SU-DHL-6 (cell line): ENCODE measurements around the gene GRIK2.

ENCODE experiments used
- H2AFZ ChIP-seq: fragments of 200-600 bp; sonication (generic); 2 replicates; pipeline ENCODE4 v1.6.1; 2014; ENCODE audit warnings: low read depth, mild to moderate bottlenecking, moderate library complexity, mixed read lengths, antibody characterized with exemption, low read length; ENCODE audit not compliant: severe bottlenecking
- H3F3A ChIP-seq: fragments of 200-600 bp; shearing (Covaris generic); 2 replicates; pipeline ENCODE4 v1.6.0; 2016; ENCODE audit warnings: antibody characterized with exemption, mild to moderate bottlenecking; ENCODE audit not compliant: insufficient read depth
- H3K27ac ChIP-seq: fragments of 200-600 bp; sonication (generic); 2 replicates; pipeline ENCODE4 v1.5.1; 2016; ENCODE audit warnings: low read depth, mild to moderate bottlenecking, low read length, moderate library complexity, mixed read lengths
- H3K27me3 ChIP-seq: fragments of 200-600 bp; sonication (generic), shearing (Covaris generic); 2 replicates; pipeline ENCODE4 v1.6.0; 2014; ENCODE audit warnings: mild to moderate bottlenecking, low read length
- H3K36me3 ChIP-seq: fragments of 200-600 bp; sonication (generic); 2 replicates; pipeline ENCODE4 v1.6.1; 2014; ENCODE audit warnings: mild to moderate bottlenecking, low read length, mixed read lengths
- H3K4me2 ChIP-seq: fragments of 300-600, 200-600 bp; shearing (Covaris generic), sonication (generic); 2 replicates; pipeline ENCODE4 v1.6.0; 2014; ENCODE audit warnings: low read length, low read depth, mild to moderate bottlenecking; ENCODE audit not compliant: poor library complexity, severe bottlenecking
- H3K4me3 ChIP-seq: fragments of 200-600 bp; sonication (generic); 2 replicates; pipeline ENCODE4 v1.5.1; 2014; ENCODE audit warnings: antibody characterized with exemption, low read length, mild to moderate bottlenecking, mixed read lengths; ENCODE audit not compliant: insufficient read depth, poor library complexity, severe bottlenecking
- H3K79me2 ChIP-seq: fragments of 200-600 bp; sonication (generic); 2 replicates; pipeline ENCODE4 v1.6.1; 2014; ENCODE audit warnings: mild to moderate bottlenecking, low read length, moderate library complexity; ENCODE audit not compliant: insufficient read depth
- H3K9ac ChIP-seq: fragments of 200-600 bp; sonication (generic); 2 replicates; pipeline ENCODE4 v1.7.0; 2014; ENCODE audit warnings: mild to moderate bottlenecking, low read length
- H3K9me2 ChIP-seq: fragments of 200-600 bp; sonication (generic); replicated peaks from 2 replicates; pipeline ENCODE4 v1.6.1; 2014; ENCODE audit warnings: low read length; ENCODE audit not compliant: insufficient read depth
- H3K9me3 ChIP-seq: fragments of 200-600 bp; sonication (generic); 2 replicates; pipeline ENCODE4 v1.6.1; 2014; ENCODE audit warnings: low read length, mixed read lengths; ENCODE audit not compliant: insufficient read depth
- H4K20me1 ChIP-seq: fragments of 200-600 bp; sonication (generic); 2 replicates; pipeline ENCODE4 v1.6.1; 2014; ENCODE audit warnings: low read depth, mild to moderate bottlenecking, antibody characterized with exemption, low read length, moderate library complexity, mixed read lengths
- EZH2phosphoT487 ChIP-seq: fragments of 200-600 bp; sonication (generic), shearing (Covaris generic); conservative IDR thresholded peaks from 2 replicates; pipeline ENCODE4 v1.6.1; 2018; ENCODE audit warnings: mild to moderate bottlenecking, antibody characterized with exemption, low read length, moderate library complexity, mixed read lengths
- TF ChIP-seq, protein P1 (sequence below): fragments of 200-600 bp; sonication (generic); IDR thresholded peaks from one replicate; pipeline ENCODE4 v1.5.1; 2017; ENCODE audit warnings: antibody characterized with exemption, mild to moderate bottlenecking, low read length, moderate library complexity; ENCODE audit not compliant: insufficient read depth, poor library complexity, severe bottlenecking

GRIK2 gene

DNA sequence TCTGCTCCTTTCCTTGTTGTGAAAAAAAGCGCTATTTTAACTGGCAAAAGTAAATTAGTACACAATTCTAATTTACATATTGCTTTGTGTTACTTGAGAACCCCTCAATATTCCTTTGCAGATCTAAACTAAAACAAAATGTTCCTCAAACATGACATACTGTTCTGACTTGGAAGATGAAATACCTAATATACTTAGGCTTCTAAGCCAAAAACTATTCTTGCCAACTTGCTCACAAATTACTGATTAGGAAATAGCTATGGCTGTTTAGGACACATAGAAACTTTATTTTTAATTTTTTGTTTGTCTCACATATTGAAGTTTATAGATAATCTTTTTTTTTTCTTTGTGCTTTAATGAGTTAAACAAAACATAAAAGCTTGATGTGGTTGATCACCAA lies 542.2 kb downstream of the GRIK2 start:
- no peak for TF ChIP-seq EZH2phosphoT487
- TF ChIP-seq, protein P1, sequence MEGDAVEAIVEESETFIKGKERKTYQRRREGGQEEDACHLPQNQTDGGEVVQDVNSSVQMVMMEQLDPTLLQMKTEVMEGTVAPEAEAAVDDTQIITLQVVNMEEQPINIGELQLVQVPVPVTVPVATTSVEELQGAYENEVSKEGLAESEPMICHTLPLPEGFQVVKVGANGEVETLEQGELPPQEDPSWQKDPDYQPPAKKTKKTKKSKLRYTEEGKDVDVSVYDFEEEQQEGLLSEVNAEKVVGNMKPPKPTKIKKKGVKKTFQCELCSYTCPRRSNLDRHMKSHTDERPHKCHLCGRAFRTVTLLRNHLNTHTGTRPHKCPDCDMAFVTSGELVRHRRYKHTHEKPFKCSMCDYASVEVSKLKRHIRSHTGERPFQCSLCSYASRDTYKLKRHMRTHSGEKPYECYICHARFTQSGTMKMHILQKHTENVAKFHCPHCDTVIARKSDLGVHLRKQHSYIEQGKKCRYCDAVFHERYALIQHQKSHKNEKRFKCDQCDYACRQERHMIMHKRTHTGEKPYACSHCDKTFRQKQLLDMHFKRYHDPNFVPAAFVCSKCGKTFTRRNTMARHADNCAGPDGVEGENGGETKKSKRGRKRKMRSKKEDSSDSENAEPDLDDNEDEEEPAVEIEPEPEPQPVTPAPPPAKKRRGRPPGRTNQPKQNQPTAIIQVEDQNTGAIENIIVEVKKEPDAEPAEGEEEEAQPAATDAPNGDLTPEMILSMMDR, result no peak
- Histone ChIP-seq H3K36me3 (no peaks in the 10 kb centered on the region), H4K20me1 (no peaks in the 10 kb centered on the region), H3K27me3 (no peaks in the 10 kb centered on the region), H3K9me2 (no peaks in the 10 kb centered on the region), H3K9ac (no peak overlapping the region), H3K4me3 (no peak overlapping the region), H3K27ac (no peak overlapping the region), H3F3A (no peaks in the 10 kb centered on the region), H3K79me2 (no peaks in the 10 kb centered on the region), H3K9me3 (no peaks in the 10 kb centered on the region), H3K4me2 (no peak overlapping the region), H2AFZ (no peak overlapping the region)

DNA sequence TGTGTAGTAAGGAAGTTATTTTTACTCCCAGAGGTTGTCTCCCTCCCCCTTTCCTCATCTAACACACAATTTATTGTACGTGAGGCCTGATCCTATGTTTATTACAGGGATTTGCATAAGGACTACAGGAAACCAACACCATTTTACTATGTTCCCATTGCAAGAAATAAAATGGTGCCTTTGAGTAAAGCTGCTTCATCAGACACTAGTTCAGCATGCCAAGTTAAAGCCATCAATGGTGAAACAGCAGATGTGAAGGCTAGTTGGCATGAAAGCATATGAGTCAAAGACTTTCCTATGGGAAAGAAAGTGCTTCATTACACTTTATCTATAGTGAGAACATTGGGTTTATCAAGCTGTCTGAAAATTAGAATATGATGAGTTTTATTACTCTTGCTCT lies 543.0 kb downstream of the GRIK2 start:
- Histone ChIP-seq H3F3A (no peaks in the 10 kb centered on the region), H3K27ac (no peak overlapping the region), H2AFZ (no peak overlapping the region), H3K4me2 (no peak overlapping the region), H3K36me3 (no peaks in the 10 kb centered on the region), H3K9me3 (no peaks in the 10 kb centered on the region), H3K27me3 (no peaks in the 10 kb centered on the region), H3K79me2 (no peaks in the 10 kb centered on the region), H3K4me3 (no peak overlapping the region), H3K9ac (no peak overlapping the region), H3K9me2 (no peaks in the 10 kb centered on the region), H4K20me1 (no peaks in the 10 kb centered on the region)
- no peak for TF ChIP-seq EZH2phosphoT487
- TF ChIP-seq, protein P1, result no peak

DNA sequence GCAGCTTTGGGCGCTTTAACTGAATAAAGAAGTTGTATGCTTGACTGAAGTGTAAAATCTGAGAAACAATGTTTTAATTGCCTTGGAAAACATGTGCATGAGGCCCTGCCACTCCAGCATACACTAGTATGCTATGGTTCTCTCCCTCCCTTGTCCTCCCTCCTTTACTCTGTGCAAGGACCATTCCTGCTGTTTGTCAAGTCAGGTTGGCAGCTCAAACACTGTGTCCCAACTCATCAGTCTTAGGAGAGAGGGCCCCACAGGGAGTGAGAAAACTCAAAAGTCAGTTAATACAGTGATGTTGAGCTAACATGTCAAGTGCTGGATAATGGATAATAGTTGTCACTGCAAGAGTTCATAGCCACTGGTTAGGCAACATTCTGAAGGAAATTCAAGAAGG lies 543.6 kb downstream of the GRIK2 start:
- Histone ChIP-seq H3K9me3 (no peaks in the 10 kb centered on the region), H3F3A (no peaks in the 10 kb centered on the region), H2AFZ (no peak overlapping the region), H3K9me2 (no peaks in the 10 kb centered on the region), H3K27me3 (no peaks in the 10 kb centered on the region), H3K9ac (no peak overlapping the region), H3K36me3 (no peaks in the 10 kb centered on the region), H3K79me2 (no peaks in the 10 kb centered on the region), H4K20me1 (no peaks in the 10 kb centered on the region), H3K27ac (no peak overlapping the region), H3K4me2 (no peak overlapping the region), H3K4me3 (no peak overlapping the region)
- TF ChIP-seq, protein P1, result no peak
- TF ChIP-seq EZH2phosphoT487, result no peak

DNA sequence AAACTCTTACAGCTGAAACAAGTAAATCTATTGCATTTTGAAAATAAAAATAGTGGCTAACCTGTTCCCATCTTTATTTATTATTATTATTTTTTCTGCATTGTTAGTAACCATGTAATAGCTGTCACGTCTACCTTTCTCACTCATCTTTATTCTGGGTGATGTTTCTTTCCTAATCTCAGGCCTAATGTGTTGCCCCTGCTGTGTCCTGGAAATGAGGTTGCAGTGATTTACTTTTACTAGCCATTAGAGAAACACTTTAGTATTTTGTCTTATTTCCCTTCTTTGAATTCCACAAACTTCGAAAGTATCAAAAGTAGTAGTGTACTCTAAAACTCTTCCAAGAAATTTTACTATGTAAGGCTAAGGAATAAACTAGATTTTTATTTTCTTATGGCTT lies 546.9 kb downstream of the GRIK2 start:
- Histone ChIP-seq H3K27ac (no peak overlapping the region), H3K9me3 (no peaks in the 10 kb centered on the region), H3K79me2 (no peaks in the 10 kb centered on the region), H3K36me3 (no peaks in the 10 kb centered on the region), H3K4me3 (no peak overlapping the region), H3K9ac (no peak overlapping the region), H3K27me3 (no peaks in the 10 kb centered on the region), H3K9me2 (no peaks in the 10 kb centered on the region), H2AFZ (no peak overlapping the region), H3F3A (no peaks in the 10 kb centered on the region), H3K4me2 (no peak overlapping the region), H4K20me1 (no peaks in the 10 kb centered on the region)
- TF ChIP-seq EZH2phosphoT487, result no peak
- TF ChIP-seq, protein P1, result no peak
